Ishikawa (cell line): ENCODE data around the gene SH3RF2.

ENCODE experiments used
- CEBPB ChIP-seq: IDR thresholded peaks from 2 replicates; pipeline ENCODE4 v1.6.1; 2012
- EGR1 ChIP-seq: IDR thresholded peaks from 2 replicates; pipeline ENCODE4 v1.6.1; 2012
- EP300 ChIP-seq: IDR thresholded peaks from 2 replicates; pipeline ENCODE4 v1.6.1; 2012; ENCODE audit warnings: borderline replicate concordance
- NFIC ChIP-seq: IDR thresholded peaks from 2 replicates; pipeline ENCODE4 v1.6.1; 2012
- RAD21 ChIP-seq: IDR thresholded peaks from 2 replicates; pipeline ENCODE4 v1.6.1; 2012; ENCODE audit warnings: low read depth
- TAF1 ChIP-seq: IDR thresholded peaks from 2 replicates; pipeline ENCODE4 v1.6.1; 2012; ENCODE audit warnings: low read depth, mild to moderate bottlenecking
- TCF12 ChIP-seq: IDR thresholded peaks from 2 replicates; pipeline ENCODE4 v1.6.1; 2012; ENCODE audit warnings: low read depth
- TEAD4 ChIP-seq: IDR thresholded peaks from 2 replicates; pipeline ENCODE4 v1.6.1; 2012
- YY1 ChIP-seq: IDR thresholded peaks from 2 replicates; pipeline ENCODE4 v1.6.1; 2012; ENCODE audit warnings: low read depth
- ZBTB7A ChIP-seq: IDR thresholded peaks from 2 replicates; pipeline ENCODE4 v1.6.1; 2012; ENCODE audit warnings: low read depth
- TF ChIP-seq, protein P1 (sequence below): IDR thresholded peaks from 2 replicates; pipeline ENCODE4 v1.6.1; 2012; ENCODE audit warnings: low read depth, mild to moderate bottlenecking
- TF ChIP-seq, protein P2 (sequence below): IDR thresholded peaks from 2 replicates; pipeline ENCODE4 v1.6.1; 2012
- TF ChIP-seq, protein P3 (sequence below): IDR thresholded peaks from 2 replicates; pipeline ENCODE4 v1.6.1; 2012

DNA sequence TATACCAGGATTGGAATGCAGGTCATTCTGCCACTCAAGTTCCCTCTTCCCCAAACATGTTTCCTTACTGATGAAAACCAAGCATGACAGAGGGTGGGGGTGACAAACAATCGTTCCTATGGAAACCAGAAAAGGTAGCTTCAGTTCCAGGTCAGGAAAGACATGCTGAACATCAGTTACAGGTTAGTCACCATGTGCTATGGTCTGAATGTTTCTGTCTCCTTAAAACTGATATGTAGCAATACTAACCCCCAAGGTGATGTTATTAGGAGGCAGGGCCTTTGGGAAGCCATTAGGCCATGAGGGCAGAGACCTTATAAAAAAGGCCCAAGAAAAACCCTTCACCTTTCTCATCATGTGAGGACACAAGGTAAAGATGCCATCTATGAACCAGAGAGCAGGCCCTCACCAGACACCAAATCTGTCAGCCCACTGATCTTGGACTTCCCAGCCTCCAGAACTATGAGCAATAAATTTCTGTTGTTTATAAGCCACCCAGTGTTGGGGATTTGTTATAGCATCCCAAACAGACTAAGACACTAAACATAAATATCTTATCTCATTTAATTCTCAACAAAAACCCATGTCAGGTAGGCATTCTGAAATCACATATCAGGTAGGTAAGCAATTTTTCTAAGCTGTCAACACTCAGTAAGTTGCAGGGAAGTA is 15.7 kb upstream of the SH3RF2 start:
- TF ChIP-seq TAF1 (no peak), TEAD4 (no peak), EGR1 (no peak), RAD21 (no peak; the same call in 1 of the 2 replicates), CEBPB (no peak), EP300 (no peak), YY1 (no peak), NFIC (no peak), TCF12 (no peak), ZBTB7A (no peak)
- TF ChIP-seq, protein P1, sequence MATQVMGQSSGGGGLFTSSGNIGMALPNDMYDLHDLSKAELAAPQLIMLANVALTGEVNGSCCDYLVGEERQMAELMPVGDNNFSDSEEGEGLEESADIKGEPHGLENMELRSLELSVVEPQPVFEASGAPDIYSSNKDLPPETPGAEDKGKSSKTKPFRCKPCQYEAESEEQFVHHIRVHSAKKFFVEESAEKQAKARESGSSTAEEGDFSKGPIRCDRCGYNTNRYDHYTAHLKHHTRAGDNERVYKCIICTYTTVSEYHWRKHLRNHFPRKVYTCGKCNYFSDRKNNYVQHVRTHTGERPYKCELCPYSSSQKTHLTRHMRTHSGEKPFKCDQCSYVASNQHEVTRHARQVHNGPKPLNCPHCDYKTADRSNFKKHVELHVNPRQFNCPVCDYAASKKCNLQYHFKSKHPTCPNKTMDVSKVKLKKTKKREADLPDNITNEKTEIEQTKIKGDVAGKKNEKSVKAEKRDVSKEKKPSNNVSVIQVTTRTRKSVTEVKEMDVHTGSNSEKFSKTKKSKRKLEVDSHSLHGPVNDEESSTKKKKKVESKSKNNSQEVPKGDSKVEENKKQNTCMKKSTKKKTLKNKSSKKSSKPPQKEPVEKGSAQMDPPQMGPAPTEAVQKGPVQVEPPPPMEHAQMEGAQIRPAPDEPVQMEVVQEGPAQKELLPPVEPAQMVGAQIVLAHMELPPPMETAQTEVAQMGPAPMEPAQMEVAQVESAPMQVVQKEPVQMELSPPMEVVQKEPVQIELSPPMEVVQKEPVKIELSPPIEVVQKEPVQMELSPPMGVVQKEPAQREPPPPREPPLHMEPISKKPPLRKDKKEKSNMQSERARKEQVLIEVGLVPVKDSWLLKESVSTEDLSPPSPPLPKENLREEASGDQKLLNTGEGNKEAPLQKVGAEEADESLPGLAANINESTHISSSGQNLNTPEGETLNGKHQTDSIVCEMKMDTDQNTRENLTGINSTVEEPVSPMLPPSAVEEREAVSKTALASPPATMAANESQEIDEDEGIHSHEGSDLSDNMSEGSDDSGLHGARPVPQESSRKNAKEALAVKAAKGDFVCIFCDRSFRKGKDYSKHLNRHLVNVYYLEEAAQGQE, result no peak
- TF ChIP-seq, protein P2, sequence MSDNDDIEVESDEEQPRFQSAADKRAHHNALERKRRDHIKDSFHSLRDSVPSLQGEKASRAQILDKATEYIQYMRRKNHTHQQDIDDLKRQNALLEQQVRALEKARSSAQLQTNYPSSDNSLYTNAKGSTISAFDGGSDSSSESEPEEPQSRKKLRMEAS, result no peak
- TF ChIP-seq, protein P3, sequence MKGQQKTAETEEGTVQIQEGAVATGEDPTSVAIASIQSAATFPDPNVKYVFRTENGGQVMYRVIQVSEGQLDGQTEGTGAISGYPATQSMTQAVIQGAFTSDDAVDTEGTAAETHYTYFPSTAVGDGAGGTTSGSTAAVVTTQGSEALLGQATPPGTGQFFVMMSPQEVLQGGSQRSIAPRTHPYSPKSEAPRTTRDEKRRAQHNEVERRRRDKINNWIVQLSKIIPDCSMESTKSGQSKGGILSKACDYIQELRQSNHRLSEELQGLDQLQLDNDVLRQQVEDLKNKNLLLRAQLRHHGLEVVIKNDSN, result no peak
